ENCODE results near the gene RSPH9. TPM values are rescaled to one million over a fixed set of nuclear protein-coding genes. Genes with fewer than 3 reads are reported as not detected.

The RSPH9 gene, protein sequence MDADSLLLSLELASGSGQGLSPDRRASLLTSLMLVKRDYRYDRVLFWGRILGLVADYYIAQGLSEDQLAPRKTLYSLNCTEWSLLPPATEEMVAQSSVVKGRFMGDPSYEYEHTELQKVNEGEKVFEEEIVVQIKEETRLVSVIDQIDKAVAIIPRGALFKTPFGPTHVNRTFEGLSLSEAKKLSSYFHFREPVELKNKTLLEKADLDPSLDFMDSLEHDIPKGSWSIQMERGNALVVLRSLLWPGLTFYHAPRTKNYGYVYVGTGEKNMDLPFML
- total RNA-seq, result under 1 TPM in 2 of 4 donors, not detected in 2; 0.24 to 0.57 TPM

DNA sequence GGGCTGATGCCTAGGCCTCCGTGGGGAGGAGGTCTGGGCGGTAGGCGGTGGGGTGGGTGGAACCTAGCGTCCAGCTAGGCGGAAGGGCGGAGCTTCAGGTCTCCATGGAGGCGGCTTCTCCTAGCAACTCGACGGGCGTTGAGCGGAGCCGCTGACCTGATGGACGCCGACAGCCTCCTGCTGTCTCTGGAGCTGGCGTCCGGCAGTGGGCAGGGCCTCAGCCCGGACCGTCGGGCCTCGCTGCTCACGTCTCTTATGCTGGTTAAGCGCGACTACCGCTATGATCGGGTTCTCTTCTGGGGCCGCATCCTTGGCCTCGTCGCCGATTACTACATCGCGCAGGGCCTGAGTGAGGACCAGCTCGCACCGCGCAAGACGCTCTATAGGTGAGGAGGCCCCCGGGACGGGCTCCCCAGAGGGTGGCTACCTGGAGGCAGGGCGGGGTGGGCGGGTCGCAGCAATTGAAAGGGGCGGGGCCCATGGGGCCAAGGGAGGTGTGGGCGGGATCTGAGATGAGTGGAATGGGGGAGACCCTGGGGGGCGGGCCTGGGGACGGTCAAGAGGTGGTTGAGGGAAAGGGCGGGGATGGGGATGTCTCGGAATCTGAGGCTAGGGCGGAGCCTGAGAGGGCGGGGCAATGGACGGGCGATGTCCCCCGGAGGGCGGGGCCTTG, at the start of gene RSPH9:
Gene RSPH9, plus strand, starts transcription at position 97 of the 673 bp plus-strand sequence. Its CDS starts 63 bp downstream, at position 160.
- Histone ChIP-seq H3K27ac (no peak within 1 kb of the TSS), H3K36me3 (peaks cover 17% of the 10 kb centered on the region), H3K4me3 (peak within 1 kb of the TSS; percentile 45), H3K9me3 (no peaks in the 10 kb centered on the region), H3K27me3 (no peaks in the 10 kb centered on the region), H3K4me1 (peaks cover 10% of the 10 kb centered on the region)
- no peak for TF ChIP-seq POLR2A (IDR thresholded peaks at IDR 0.05)
- no peak for TF ChIP-seq CTCF (IDR thresholded peaks at IDR 0.05)
- no peak for TF ChIP-seq EP300 (IDR thresholded peaks at IDR 0.05)
- DNase-seq (ENCODE audit: low spot score in 2 of 2), result peak; percentile 81 to 87
- 8% methylated on average over 52 of the region's 52 CpGs for WGBS

- Histone ChIP-seq H3K27ac (no peak overlapping the region), H3K4me1 (no peaks in the 10 kb centered on the region), H3K4me3 (no peak overlapping the region), H3K9me3 (no peaks in the 10 kb centered on the region), H3K27me3 (no peaks in the 10 kb centered on the region), H3K36me3 (peaks cover 56% of the 10 kb centered on the region)
- no peak for DNase-seq (ENCODE audit: low spot score in 2 of 2)
- WGBS, result 94% methylated on average over 2 of the region's 2 CpGs
- TF ChIP-seq POLR2AphosphoS5 (IDR thresholded peaks at IDR 0.05), result no peak
Measured at GRCh38 chr6:43600595-43600994, 44.2 kb upstream of the RSPH9 start.

GRCh38 chr6:43604174-43604573, 40.7 kb upstream of the RSPH9 start:
- no peaks in the 10 kb centered on the region for H3K9me3 ChIP-seq
- 96% methylated on average over 2 of the region's 2 CpGs for WGBS
- H3K4me3 ChIP-seq, result no peak overlapping the region
- no peak for DNase-seq (ENCODE audit: low spot score in 2 of 2)
- H3K36me3 ChIP-seq, result peaks cover 59% of the 10 kb centered on the region
- no peaks in the 10 kb centered on the region for H3K27me3 ChIP-seq
- TF ChIP-seq POLR2A (IDR thresholded peaks at IDR 0.05) (no peak), EP300 (IDR thresholded peaks at IDR 0.05) (no peak), CTCF (IDR thresholded peaks at IDR 0.05) (no peak)
- H3K27ac ChIP-seq, result no peak overlapping the region
- peaks cover 6% of the 10 kb centered on the region for H3K4me1 ChIP-seq

- TF ChIP-seq POLR2A (IDR thresholded peaks at IDR 0.05) (no peak), POLR2AphosphoS5 (IDR thresholded peaks at IDR 0.05) (no peak), EP300 (IDR thresholded peaks at IDR 0.05) (no peak), CTCF (IDR thresholded peaks at IDR 0.05) (no peak)
- Histone ChIP-seq H3K27me3 (no peaks in the 10 kb centered on the region), H3K27ac (no peak overlapping the region), H3K36me3 (peaks cover 67% of the 10 kb centered on the region), H3K4me1 (peaks cover 6% of the 10 kb centered on the region), H3K4me3 (no peak overlapping the region), H3K9me3 (no peaks in the 10 kb centered on the region)
- 94% methylated on average over 2 of the region's 2 CpGs for WGBS
- DNase-seq (ENCODE audit: low spot score in 2 of 2), result no peak
Measured at GRCh38 chr6:43606019-43606418, 38.8 kb upstream of the RSPH9 start.

DNA sequence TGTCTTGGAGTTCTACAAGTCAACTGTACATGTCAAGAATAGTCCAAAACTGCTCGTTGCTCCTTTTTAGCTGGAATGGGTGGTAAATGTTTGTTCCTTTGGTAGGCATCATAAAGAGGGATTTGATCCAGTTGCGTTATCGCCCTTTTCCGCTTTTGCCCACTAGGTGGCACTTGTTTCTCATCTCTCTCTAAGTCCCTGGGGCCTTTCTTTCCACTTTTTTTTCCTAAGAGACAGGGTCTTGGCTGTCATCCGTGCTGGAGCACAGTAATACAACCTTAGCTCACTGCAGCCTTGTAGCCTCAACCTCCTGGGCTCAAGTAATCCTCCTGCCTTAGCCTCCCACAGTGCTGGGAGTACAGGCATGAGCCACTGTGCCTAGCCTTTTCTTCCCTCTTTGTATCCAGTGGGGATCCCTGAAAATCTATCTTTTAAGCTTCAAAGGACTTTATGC, 36.5 kb upstream of the RSPH9 start:
- under 1% methylated on average over 5 of the region's 5 CpGs for WGBS
- peak in 1 of 2 donors; percentile 67 for DNase-seq (ENCODE audit: low spot score in 2 of 2)
- no peaks in the 10 kb centered on the region for H3K27me3 ChIP-seq
- no peak overlapping the region for H3K27ac ChIP-seq
- no peak for TF ChIP-seq EP300 (IDR thresholded peaks at IDR 0.05)
- no peak for TF ChIP-seq POLR2A (IDR thresholded peaks at IDR 0.05)
- TF ChIP-seq CTCF (IDR thresholded peaks at IDR 0.05), result peak; percentile 48 to 71
- H3K9me3 ChIP-seq, result no peaks in the 10 kb centered on the region
- H3K4me1 ChIP-seq, result peaks cover 6% of the 10 kb centered on the region
- peaks cover 63% of the 10 kb centered on the region for H3K36me3 ChIP-seq
- no peak overlapping the region for H3K4me3 ChIP-seq

All from suprapubic skin (tissue), 4 donors.